HG02970 (cell line): Measurements from ENCODE around the gene AK9.
"Not testable (repeated sequence)": the region's sequence is repeated elsewhere in the genome, so short reads cannot be mapped to it uniquely, and the experiment has no call there.

Source experiments
- ATAC-seq: cut with Tn5 transposase; IDR thresholded peaks from one replicate; pipeline ENCODE4 v1.9.1; 2021; ENCODE audit warnings: mild to moderate bottlenecking, moderate library complexity, moderate number of reproducible peaks; ENCODE audit not compliant: unreplicated experiment, low FRiP score

The AK9 gene

DNA sequence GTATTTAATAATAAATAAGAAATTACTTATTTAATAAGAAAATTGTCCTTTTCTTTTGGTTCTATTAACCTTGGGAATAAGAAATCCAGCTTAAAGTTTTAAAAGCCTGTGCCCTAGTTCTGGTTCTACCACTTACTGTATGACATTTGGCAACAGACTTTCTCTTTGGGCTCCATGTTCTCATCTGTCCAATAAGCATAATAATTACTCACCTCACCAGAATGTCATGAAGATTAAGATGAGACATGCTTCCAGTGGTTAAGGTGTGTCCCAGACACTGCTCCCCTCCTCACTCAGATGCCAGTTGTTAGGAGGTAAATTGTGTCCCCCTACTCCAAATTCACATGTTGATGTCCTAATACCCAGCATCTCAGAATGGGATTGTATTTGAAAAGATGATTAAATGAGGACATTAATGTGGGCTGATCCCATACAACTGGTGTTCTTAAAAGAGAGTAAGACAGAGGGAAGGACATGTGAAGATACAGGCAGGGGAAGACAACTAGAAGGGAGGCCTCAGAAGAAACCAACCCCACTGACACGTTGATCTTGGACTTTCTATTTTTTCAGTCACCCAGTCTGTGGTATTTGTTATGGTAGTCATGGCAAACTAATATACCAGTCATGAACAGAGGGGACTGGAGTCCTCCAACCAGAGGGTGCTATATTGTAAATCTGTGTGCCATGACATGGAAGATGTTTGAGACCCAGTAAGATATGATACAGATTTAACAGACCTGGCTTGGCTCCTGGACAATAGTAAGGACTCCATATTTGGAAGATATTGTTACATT is 229.1 kb downstream of the AK9 start:
- no peak for ATAC-seq

DNA sequence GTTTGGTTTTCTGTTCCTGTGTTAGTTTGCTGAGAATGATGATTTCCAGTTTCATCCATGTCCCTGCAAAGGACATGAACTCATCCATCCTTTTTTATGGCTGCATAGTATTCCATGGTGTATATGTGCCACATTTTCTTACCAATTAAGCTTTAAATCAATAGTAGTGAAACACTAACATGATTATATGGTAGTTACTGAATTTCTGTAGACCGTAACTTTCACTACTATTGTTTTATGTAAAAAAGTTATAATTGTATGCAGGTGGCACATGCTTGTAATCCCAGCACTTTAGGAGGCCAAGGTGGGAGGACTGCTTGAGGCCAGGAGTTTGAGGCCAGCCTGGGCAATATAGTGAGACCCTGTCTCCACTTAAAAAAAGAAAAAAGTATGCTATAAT is 229.8 kb downstream of the AK9 start:
- not testable (repeated sequence) for ATAC-seq

DNA sequence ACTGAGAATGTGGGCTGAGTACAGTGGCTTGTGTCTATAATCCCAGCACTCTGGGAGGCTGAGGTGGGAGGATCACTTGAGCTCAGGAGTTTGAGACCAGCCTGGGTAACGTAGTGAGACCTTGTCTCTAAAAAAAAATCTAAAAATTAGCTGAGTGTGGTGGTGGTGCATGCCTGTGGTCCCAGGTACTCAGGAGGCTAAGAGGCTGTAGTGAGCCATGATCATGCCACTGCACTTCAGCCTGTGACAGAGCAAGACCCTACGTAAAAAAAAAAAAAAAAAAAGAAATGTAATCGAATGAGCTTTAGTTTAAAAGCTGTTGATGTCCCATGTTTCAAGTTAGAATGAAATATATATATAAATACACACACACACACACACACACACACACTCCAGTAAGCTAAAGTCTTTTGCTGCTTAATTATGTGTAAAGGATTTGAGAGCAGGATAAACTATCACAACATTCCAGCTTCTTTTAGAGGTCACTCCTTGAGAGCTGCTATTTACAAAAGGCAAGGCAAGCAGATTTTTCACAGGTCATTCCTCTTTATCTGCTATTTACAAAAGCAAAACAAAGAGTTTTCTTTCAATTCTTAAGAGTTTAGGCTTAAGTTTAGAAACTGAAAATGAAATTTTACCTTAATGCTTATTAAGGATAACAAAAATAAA is 230.7 kb downstream of the AK9 start:
- no peak for ATAC-seq

DNA sequence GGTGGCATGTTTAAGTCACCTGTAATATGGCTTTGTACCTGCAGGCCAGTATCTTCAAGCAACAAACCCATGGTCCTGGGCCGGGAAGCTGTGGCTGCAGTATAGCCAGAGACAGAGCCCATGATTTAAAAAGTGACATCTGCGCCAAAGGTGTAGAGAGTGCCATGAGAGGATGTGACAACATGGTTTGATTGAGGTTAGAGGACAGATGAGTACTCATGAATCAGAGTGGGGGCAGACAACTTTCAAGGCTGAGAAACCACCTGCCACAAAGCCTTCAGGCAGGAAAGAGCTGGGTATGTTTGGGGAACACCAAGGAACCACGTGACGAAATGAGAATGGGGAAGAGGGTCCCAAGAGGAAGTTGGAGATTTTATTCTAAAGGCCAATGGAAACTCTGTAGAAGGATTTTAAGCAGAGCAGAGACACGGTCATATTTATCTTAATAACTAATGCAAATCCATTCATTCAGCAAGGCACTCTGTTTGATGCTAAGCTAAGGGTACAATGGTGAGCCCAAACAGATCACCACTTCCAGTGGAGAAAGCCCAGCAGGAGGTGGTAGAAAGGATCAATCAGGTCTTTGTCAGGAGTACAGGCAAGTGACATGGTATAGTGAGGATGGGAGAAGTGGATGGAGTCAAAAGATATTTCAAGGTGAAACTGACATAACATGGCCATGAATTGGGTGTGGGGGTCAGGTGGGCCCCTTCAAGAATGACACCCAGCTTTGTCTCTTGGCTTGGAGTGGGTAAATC is 232.0 kb downstream of the AK9 start:
- no peak for ATAC-seq

DNA sequence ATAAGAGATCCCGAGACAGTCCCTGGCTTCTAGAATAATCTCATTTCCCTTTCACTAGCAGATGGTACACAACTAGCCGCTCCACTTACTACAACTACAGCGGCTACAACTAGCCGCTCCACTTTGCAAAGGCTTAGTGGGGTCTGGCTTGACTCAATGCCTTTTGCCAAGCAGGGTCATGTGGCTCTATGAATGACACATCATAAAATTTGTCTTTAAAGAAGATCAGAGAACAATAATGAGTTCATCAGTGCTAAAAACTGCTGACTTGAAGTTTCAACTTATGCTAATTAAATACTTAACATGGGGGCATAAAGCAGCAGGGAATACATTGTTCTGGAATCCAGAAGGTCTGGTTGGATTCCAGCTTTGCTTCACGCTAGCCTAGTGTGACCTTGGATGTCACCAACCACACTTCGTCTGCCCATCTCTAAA is 233.4 kb downstream of the AK9 start:
- no peak for ATAC-seq

DNA sequence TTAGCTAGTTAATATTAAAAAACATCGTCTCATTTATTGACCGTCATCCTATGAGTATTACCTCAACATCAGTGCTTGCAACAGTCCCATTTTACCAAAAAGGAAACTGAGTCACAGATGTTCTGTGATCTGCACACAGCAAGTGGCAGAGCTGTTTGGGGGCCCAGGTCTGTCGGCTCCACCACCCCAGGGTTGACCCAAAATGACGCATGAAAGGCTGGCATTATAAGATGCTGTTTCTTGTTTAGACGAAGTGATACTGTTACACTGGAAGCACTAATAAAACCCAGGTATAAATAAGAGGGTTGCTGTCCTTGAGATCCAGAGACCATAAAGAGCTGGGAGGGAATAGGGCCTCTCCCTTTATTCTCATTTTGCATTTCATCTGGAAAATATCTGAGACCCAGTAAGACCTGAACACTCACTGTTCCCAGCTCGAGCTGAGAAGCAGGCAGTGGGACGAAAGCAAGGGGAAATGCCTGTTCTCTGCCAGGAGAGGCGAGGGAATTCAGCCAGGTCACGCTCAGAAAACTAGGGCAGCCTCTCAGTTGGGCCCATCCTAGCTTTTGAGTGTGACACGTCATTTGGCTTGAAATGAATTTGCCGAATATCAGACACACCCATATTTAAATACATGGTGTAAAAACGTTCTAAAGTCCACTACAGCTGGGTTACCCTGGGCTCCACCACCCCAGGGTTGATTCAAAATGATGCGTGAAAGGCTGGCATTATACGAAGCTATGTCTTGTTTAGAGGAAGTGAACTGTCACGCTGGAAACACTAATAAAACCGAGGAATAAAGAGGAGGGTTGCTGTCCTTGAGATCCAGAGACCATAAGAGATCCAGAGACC is 234.1 kb downstream of the AK9 start:
- ATAC-seq = no peak

DNA sequence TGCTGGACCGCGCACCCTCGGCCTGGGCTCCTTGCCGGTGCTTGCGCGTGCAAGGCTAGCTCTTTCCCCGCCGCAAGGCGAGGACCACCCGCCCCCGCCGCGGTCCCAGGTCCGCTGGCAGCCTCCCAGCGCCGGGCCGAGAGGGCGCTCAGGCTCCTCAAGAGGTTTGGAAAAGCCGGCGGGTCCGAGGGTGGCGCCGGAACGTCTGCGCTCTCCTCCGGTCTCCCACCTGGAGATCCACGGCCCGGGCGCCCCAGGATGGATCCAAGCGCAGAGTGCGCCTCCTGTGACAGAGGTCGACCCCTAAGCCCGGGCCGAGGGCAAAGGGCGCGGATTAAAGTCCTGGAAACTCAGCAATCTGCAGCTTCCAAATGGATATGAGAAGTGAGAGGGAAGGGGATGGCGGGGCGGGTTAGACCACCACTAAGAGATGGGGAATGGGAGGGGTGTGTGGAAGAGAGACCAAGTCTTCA is 234.9 kb downstream of the AK9 start:
- ATAC-seq = no peak

DNA sequence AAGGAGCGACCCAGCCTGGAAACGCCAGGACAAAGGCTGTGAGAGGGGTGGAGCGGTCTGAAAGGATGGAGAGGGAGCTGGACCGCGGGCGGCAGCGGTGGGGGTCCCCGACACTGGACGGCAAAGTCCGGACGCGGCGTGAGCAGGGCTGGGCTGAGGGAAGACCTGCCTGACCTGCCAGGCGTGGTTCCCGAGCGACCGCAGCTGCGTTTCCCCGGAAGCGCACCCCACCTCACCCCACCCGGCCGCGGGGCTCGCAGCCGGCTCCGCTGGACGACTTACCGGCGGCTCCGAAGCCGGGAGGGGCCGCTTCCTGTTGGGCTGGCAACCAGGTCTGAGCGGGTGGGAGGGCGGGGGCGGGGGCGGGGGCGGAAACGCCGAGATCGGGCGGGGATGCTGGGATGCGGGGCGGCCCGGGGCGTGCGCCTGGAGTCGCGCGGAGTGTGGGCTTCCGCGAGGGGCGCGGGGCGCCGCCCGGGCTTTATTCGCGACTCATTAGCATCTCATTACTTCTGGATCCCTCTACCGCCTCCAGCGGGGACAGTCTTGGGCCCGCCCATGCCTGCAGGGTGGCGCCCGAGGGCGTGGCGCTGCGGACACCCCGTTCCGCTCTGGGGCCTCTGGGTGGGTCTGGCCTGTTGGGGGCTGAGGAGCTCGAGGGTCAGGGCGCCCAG is 235.4 kb downstream of the AK9 start, which contains the start of gene MICAL1:
TSS of gene MICAL1 (minus strand) at position 336 of the 674 bp plus-strand sequence. CDS start 1,576 bp downstream, outside the sequence.
- ATAC-seq = peak; percentile 65

DNA sequence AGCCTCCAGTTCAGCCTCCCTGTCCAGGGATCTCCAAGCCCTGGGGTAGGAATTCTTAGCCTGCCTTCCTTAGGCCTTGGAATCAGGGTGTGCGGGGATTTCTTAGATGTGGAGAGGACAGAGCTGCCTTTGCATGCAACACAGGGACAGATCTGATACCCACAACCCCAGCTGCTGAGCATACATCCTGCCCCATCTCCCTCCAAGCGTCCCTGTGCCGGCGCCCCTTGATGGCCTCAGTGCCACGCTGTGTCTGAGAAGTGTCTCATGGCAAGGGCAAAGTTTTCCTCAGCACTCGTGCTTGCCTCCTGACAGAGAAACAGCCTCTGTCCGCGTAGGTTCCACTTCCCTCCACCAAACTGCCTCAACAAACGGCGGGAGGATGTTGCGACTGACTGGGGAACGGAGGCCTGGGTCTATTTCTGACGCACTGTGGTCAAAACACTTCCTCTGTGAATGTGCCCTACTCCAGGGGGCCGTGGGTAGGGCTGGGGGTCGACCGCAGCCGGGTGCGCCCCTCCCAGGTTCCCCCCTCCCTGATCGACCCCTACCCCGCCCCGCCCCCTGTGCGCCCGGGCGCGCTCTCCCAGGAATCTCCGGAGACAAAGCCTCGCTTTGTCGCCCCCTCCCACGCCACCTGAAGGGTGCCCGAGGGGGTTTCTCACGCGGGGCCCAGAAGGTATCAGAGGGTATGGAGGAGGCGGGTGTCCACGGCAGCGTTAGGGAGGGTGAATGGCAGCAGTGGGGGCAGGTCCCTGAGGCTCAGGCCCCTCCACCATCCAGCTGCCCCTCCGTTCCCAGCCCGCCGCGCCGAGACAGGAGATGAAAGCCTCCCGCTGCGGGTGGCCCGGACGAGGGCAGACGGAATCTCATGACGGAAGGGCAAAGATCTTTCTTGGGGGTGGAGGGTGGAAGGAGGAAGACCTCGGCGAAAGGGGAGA is 236.2 kb downstream of the AK9 start:
- peak; percentile 25 for ATAC-seq

DNA sequence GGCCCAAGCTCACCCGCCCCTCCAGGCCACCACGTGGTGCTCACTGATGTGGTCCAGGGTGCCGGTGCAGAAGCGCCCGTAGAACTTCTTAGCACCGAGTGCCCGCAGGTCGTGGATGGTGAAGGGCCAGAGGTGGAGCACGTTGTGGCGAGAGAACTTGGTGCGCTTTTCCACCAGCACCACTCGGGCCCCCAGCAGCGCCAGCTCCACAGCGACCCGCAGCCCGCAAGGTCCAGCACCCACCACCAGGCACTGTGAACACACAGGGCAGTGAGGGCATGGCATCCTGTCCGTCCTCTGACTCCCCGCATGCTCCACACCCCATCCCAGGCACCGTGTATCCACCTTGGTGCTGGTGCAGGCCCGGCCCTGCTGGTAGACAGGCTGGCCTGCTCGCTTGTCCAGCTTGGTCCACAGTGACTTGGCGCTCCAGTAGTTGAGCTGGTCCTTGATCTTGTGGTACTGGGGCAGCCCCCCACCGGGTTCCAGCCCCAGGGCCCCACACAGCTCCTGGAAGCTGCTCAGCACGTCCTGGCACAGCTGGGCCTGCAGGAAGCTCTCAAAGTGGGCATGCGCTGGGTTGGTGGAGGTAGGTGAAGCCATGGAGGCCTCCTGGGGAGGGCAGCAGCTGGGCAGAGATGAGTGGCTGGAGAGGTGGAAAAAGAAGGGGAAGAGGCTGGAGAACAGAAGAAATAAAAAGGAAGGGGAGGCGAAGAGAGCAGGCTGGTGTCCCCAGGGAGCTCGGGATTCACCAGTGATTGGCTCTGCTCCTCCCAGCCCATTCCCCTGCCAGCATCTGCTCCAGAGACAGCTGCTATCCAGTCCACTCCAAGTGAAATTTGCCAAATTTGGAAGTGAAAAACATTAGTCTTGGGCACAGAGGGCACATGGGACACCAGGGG is 237.2 kb downstream of the AK9 start:
- ATAC-seq = no peak

DNA sequence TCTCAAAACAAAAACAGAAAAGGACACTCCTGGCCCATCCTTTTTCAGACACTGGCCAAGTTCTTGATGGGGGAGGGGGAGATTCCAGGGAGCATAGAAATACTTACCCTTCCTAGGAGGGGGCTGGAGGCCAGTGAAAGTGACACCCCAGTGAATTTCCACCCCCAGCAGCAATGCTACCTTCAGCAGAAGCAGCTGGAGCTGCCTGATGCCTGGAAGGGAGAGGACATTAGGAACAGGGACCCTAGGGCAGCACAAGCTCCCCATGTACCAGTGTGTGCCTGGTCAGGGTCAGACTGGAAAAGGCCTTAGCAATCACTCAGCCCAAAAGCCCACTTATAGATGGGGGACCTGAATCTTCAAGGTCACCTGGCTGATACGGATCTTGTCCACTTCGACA is 237.8 kb downstream of the AK9 start:
- no peak for ATAC-seq

DNA sequence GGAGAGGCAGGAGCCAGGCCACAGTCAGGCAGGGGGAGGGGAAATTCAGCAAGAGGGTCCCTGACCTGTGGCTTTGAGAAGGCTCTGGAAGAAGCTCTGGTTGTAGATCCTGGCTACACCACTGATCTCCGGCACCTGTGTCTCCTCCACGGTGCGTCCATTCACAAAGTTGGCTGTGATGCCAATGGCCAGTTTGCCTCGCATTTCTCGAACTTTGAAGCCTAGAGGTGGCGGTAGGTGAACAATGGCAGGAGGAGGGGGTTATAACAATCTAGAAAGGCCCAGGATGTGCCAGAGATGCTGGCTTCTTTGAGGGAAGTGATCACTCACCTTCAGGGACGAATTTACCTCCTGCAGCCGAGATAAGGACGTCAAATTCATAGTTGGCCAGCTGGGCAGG is 238.8 kb downstream of the AK9 start:
- ATAC-seq = no peak

DNA sequence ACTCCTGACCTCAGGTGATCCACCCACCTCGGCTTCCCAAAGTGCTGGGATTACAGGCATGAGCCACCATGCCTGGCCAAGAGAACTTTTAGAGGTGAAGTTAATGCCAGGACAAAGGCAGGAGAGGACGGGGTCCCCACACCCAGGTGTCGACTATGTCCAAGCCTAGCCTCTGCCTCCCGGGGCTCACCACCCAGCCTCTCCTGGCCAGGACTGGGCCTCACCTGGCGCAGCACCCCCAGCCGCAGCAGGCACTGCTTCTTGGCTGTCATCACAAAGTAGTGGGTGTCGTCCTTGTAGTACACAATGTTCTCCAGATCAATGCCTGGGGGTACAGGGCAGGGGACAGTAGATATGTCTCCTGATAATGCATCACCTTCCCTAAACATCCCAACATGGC is 239.6 kb downstream of the AK9 start:
- ATAC-seq = no peak

DNA sequence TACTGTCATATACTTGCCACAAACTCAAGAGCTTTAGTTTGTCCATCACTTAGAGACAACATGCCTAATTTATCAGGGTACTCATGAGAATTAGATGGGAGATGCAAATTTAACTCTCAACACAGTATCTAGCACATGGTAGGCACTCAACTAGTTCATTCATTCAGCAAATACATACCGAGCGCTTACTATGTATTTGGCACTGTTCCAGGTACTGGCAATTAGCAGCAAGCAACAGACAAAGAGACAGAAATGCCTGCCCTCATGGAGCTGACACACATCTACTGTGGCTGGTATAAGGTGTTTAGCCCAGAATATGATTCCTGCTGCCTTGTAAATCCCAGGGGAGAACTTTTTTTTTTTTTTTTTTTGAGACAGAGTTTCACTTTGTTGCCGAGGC is 240.2 kb downstream of the AK9 start:
- ATAC-seq = no peak

DNA sequence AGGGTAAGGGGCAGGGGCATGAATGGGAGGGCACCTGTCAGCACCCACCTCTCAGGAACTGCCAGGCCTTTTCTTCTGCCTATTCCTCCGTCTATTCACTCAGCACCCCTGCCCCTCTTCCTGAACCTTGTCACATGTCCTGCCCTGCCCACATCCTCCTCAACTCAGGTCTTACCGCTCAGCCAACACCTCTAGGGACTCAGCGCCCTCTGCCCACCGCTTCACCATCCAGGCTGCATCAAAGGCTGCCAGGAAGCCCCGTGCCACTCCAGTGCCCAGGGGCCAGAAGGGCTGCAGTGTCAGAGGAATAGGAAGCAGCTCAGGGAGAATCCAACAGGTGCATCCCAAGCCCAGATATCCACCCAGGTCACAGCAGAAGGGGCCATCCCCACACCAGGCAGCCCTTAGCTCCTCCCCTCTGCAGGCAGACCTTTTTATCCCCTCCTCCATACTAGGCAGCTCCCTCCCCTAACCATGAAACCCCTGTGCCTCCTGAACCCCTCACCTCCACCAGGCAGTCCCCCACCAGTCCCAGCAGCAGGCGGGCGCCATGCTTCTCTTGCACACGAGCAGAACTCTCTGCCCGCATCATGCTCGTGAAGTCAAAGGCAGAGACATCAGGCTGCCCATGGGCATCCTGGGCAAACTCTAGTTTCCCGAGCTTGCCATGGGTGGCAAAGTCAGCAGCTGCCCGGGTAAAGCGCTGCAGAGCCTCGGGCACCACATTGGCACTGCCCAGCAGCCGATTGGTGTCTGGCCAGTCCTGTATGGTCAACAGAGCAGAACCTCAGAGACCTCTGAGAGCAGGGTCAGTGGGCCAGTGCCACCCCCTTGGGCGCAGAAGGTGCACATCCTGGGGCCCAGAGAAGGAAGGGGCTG is 241.0 kb downstream of the AK9 start:
- ATAC-seq = no peak

DNA sequence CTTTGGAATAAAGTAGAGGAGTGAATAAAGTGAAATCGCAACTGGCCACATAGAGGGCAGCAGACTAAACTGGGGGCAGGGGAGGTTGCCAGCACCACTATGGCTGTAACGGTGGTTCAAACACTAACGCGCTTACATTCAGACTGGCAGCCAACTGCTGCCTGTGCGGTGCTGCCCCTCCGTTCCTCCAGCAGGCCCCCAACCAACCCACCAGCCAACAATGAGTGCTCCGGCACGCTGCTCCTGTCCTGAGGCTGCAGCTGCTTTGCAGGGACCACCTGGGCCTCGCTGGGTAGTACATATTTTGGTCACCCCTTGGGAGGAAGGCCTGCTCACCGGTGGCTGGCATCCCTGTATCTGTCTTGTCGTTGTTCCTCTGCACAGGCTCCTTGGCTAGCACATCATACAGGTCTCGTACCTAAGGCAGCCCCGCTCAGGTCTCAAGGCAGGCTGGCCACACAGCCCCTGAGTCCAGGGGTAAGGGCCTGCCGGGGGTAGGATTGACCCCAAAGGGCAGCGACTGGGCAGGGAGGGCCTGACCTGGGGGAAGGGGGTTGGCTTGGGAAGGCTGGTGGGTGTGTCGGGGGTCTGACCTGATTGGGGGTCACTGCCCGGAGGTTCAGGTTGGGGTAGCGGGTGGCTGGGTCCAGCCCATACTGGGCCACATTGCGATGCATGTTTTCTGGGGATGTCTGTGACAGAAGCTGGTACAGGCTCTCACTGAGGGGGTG is 241.8 kb downstream of the AK9 start:
- ATAC-seq = no peak
